Left lung (tissue), 10 donors: ENCODE measurements around the gene AUTS2. TPM values are rescaled to one million over a fixed set of nuclear protein-coding genes. Genes with fewer than 3 reads are reported as not detected.

ENCODE experiments used
- ATAC-seq: fragments of 200-7000 bp; cut with Tn5 transposase; one replicate; pipeline ENCODE4 v1.9.1; 2020; ENCODE audit warnings: moderate library complexity
- DNase-seq, 4 donors: peaks; one replicate each; pipeline ENCODE4 v3.0.0-alpha.2; 2013 to 2020
- H3K27ac ChIP-seq, 2 donors: fragments of 200-600 bp; sonication (generic) in 1 of 2; one replicate each; pipeline versions ENCODE4 v1.5.0 to v1.8.0; 2020 to 2021
- H3K27me3 ChIP-seq, 2 donors: fragments of 200-600 bp; sonication (generic) in 1 of 2; one replicate each; pipeline versions ENCODE4 v1.5.0 to v1.8.0; 2020 to 2021
- H3K36me3 ChIP-seq, 2 donors: fragments of 200-600 bp; sonication (generic) in 1 of 2; one replicate each; pipeline versions ENCODE4 v1.5.0 to v1.8.0; 2020 to 2021
- H3K4me1 ChIP-seq, 2 donors: fragments of 200-600 bp; one replicate each; pipeline ENCODE4 v1.8.0; 2021
- H3K4me3 ChIP-seq, 2 donors: fragments of 200-600 bp; sonication (generic) in 1 of 2; one replicate each; pipeline versions ENCODE4 v1.5.0 to v1.8.0; 2020 to 2021; ENCODE audit warnings: mild to moderate bottlenecking in 1 of 2
- H3K9me3 ChIP-seq, 2 donors: fragments of 200-600 bp; sonication (generic) in 1 of 2; one replicate each; pipeline versions ENCODE4 v1.5.0 to v1.8.0; 2020 to 2021
- intact Hi-C, 2 donors: fragments of 100-400 bp; cut with DNase I; formaldehyde crosslinking; loops; one replicate each; pipeline versions ENCODE4 v1.11.2 to v1.14.2; 2022
- polyA plus RNA-seq, 6 donors: library from polyadenylated mRNA; unstranded; fragments of 120-200 nt; gene quantifications; one replicate each; pipeline ENCODE4 v1.2.1, GENCODE V29; 2013; ENCODE audit not compliant: insufficient read length in 6 of 6
- total RNA-seq, 2 donors: library from RNA; stranded (reverse); fragmentation: NEBNext Ultra II Directional; extraction: Animal tissue kit (Norgen Biotek cat#: 25700); gene quantifications; one replicate each; pipeline ENCODE4 v1.2.1, GENCODE V29; 2021
- TF ChIP-seq, protein P1 (sequence below), 2 donors: fragments of 200-600 bp; sonication (generic) in 1 of 2; IDR thresholded peaks; one replicate each; pipeline versions ENCODE4 v1.5.0 to v1.8.0; 2021; ENCODE audit warnings: antibody characterized with exemption in 2 of 2
- donor health status: DM: no; HTN: yes; CAD: no.
- donor health status: DM: no; HTN: no; CAD: no.

Gene AUTS2
- total and polyA plus RNA-seq, 8 donors, result 40.4 to 119 (median 103) TPM

DNA sequence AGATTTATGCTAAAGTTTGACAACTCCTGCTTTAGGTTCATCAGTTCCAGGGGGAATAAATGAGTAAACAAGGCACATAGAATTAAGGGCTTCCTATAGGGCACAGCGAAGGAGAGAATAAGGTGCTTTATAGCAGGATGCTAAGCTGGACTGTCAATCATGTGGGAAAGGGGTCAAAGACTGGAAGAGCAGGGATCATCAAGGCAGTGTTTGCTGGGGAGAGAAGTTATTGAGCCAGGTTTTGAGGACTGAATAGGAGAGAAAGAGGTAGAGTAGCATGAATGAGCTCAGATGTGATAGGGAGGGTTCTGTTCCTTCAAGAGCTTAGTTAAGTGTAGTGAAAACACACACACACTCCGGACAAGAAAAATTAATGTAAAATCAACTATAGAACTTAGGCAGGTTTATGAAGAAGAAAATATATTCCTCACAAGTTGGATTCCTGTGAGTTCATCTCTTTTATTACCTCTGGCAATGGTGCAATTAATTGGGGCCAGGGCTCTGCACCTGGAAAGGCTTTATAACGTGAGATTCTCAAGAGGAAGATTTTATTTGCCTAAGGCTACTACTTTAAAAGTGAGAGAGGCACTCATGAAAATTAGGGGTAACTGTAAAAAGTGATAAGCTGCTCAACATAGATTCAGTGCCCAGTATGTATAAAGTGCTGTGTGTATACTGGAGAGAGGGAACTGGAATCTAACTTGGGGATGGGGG, 222.4 kb downstream of the AUTS2 start:
- intact Hi-C loops, result no loop called here
- no peak for DNase-seq
- peaks cover 6 to 10% of the 10 kb centered on the region in 2 donors for H3K4me1 ChIP-seq
- H3K36me3 ChIP-seq, result no peaks in the 10 kb centered on the region
- H3K27ac ChIP-seq, result no peak overlapping the region
- TF ChIP-seq, protein P1, sequence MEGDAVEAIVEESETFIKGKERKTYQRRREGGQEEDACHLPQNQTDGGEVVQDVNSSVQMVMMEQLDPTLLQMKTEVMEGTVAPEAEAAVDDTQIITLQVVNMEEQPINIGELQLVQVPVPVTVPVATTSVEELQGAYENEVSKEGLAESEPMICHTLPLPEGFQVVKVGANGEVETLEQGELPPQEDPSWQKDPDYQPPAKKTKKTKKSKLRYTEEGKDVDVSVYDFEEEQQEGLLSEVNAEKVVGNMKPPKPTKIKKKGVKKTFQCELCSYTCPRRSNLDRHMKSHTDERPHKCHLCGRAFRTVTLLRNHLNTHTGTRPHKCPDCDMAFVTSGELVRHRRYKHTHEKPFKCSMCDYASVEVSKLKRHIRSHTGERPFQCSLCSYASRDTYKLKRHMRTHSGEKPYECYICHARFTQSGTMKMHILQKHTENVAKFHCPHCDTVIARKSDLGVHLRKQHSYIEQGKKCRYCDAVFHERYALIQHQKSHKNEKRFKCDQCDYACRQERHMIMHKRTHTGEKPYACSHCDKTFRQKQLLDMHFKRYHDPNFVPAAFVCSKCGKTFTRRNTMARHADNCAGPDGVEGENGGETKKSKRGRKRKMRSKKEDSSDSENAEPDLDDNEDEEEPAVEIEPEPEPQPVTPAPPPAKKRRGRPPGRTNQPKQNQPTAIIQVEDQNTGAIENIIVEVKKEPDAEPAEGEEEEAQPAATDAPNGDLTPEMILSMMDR (IDR thresholded peaks at IDR 0.05), result no peak
- ATAC-seq, result peak; percentile 68
- H3K9me3 ChIP-seq, result no peaks in the 10 kb centered on the region
- H3K27me3 ChIP-seq, result no peaks in the 10 kb centered on the region
- no peak overlapping the region for H3K4me3 ChIP-seq

DNA sequence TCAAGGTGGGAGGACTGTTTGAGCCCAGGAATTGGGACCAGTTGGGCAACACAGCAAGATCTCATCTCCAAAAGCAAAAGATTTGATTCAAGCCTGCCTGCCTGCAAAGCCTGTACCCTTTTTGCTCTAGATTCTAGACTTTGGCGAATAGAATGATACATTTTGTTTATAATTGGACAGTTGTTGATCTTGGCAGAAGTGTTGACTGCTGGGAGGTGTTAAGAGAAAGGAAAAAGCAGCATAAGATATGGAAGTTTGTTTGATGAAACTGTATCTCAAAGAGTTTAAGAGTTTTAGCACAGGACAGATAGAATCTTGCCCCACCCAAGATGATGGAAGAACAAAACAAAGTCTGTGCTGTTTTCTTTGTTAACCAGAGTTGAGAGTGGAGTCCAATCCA, 224.1 kb downstream of the AUTS2 start:
- no peak overlapping the region for H3K27ac ChIP-seq
- peaks cover 6 to 10% of the 10 kb centered on the region in 2 donors for H3K4me1 ChIP-seq
- H3K27me3 ChIP-seq, result no peaks in the 10 kb centered on the region
- H3K9me3 ChIP-seq, result no peaks in the 10 kb centered on the region
- no peak overlapping the region for H3K4me3 ChIP-seq
- H3K36me3 ChIP-seq, result no peaks in the 10 kb centered on the region
- intact Hi-C loops, result no loop called here
- TF ChIP-seq, protein P1 (IDR thresholded peaks at IDR 0.05), result no peak
- DNase-seq (peak in 2 of 4 donors; percentile 30 to 36), ATAC-seq (no peak)

DNA sequence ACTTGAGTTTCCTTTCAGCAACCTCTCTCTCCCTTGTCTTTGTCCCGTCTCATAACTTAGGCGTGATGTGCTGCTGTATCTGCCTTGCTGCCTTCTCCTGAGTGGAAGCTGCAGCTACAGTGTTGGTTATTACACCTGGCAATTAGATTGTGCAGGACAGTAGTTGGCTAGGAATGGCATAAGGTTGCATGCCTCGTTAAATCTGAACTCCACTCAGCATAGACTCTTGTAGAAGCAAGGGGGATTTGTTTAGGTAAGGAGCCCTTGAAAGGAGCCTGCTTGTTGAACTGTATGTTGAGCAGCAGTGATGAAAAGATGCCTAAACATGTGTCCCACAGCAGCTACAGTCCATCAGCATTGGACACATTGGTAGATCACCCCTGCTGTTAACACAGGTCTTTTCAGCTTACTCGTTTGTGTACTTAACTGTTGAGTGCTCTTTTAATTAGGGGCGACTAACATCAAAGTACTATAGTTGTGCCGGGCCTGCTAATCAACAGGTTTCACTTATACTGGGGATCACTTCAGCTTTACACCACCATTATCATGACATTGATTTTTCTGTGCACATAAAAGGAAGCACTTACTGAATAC, 225.0 kb downstream of the AUTS2 start:
- Histone ChIP-seq H3K27ac (no peak overlapping the region), H3K4me1 (peaks cover 6 to 10% of the 10 kb centered on the region in 2 donors), H3K36me3 (no peaks in the 10 kb centered on the region), H3K9me3 (no peaks in the 10 kb centered on the region), H3K4me3 (no peak overlapping the region), H3K27me3 (no peaks in the 10 kb centered on the region)
- ATAC-seq (no peak), DNase-seq (no peak)
- intact Hi-C loops, result no loop called here
- TF ChIP-seq, protein P1 (IDR thresholded peaks at IDR 0.05), result no peak

DNA sequence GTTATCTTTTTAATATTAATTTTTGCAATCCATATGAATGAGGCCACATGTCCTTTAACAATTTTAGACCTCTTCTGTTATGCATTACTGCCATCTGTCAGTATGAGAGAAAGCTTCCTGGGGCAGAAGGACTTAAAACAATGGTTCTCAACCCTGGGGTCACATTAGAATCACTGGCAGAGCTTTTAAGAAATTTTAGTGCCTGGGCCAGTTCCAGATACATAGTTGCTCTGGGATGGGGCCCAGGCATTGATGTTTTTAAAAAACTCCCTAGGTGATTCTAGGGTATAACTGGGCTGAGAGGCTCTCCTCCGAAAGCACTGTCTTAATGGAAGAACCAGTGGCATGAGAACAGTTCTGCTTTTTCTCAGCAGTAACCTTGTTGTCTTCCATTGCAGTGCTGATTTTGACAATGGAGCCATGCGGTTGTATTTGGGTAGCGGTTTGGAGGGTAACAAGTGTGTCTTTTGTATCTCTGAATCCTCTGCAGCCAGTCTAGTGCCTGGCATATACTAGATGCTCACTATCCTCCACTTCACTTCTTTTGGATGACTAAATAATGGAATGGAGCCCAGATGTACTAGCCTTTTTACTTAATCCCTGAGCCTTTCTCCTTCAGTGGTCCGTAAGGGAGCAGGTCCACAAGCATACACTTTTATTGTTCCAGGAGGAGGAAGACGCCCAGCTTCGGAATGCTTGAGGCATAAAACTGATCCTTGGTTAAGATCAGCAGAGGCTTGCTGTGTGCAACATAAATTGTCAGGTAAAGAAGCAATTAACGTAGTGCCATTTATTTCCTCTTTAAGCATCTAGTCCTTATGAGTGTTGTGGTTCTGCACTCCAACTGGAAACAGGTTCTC, 227.1 kb downstream of the AUTS2 start:
- H3K4me3 ChIP-seq, result no peak overlapping the region
- H3K4me1 ChIP-seq, result peaks cover 6 to 10% of the 10 kb centered on the region in 2 donors
- no peaks in the 10 kb centered on the region for H3K27me3 ChIP-seq
- TF ChIP-seq, protein P1 (IDR thresholded peaks at IDR 0.05), result no peak
- no peak overlapping the region for H3K27ac ChIP-seq
- no peaks in the 10 kb centered on the region for H3K36me3 ChIP-seq
- DNase-seq (peak in 1 of 4 donors; percentile 16), ATAC-seq (no peak)
- intact Hi-C loops, result no loop called here
- H3K9me3 ChIP-seq, result peaks cover 0 to 3% of the 10 kb centered on the region in 2 donors

DNA sequence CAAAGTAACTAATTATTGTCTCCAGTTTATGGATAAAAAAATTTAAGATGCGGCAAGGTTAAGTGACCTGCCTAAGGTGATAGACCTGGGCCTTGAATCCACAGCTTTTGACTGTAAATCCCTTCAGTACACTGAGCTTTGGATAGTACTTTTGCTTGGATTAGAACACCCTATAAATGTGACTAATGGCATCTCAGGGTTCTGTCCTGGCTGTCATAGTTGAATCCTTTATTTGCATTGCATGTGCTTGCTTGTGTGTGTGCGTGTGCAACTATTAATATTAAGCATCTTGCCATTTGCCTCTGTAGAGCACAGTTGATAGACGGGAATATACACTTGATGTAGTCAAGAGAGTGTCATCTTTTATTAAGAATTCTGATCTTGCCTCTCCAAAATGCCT, 228.0 kb downstream of the AUTS2 start:
- Histone ChIP-seq H3K27ac (no peak overlapping the region), H3K9me3 (peaks cover 0 to 3% of the 10 kb centered on the region in 2 donors), H3K27me3 (no peaks in the 10 kb centered on the region), H3K36me3 (no peaks in the 10 kb centered on the region), H3K4me1 (peaks cover 6 to 10% of the 10 kb centered on the region in 2 donors), H3K4me3 (no peak overlapping the region)
- intact Hi-C loops, result no loop called here
- TF ChIP-seq, protein P1 (IDR thresholded peaks at IDR 0.05), result no peak
- DNase-seq, result no peak
- no peak for ATAC-seq
